ENCODE measurements around the gene BRDT. TPM values are rescaled to one million over a fixed set of nuclear protein-coding genes. Genes with fewer than 3 reads are reported as not detected.

The BRDT gene
- polyA plus RNA-seq, 1 donor (not counting 4 experiments of a cell fraction or from before 2014, with no cell fraction given), result not detected

- dilution Hi-C loops (cut with MboI; ENCODE audit: extremely low pct_ligation_motif_present, low sequenced_read_pairs), result no loop called here
- no peaks in the 10 kb centered on the region for H4K20me1 ChIP-seq (ENCODE audit: control insufficient read depth, extremely low read depth, insufficient read depth, low read length)
- H3K9me1 ChIP-seq (ENCODE audit: control insufficient read depth, extremely low read depth, insufficient read depth, low read length), result no peaks in the 10 kb centered on the region
- peak overlapping the region; percentile 53 to 65 (median 59) for H3K4me3 ChIP-seq (ENCODE audit: control insufficient read depth in 2 of 3, extremely low read depth in 1 of 3, insufficient read depth in 2 of 3, low read depth in 1 of 3, low read length in 3 of 3)
- no peaks in the 10 kb centered on the region for H3K79me2 ChIP-seq (ENCODE audit: control insufficient read depth, insufficient read depth, low read length)
- H3K27ac ChIP-seq (ENCODE audit: control insufficient read depth, insufficient read depth, low read length), result peak overlapping the region; percentile 47
- peak overlapping the region; percentile 66 for H3K9ac ChIP-seq (ENCODE audit: control insufficient read depth, extremely low read depth, insufficient read depth, low read length)
- no peaks in the 10 kb centered on the region for H3K27me3 ChIP-seq (ENCODE audit: control insufficient read depth, extremely low read depth, insufficient read depth, low read length)
- H2AFZ ChIP-seq (ENCODE audit: control insufficient read depth, low read length), result peak overlapping the region; percentile 83
- TF ChIP-seq CTCF (optimal IDR thresholded peaks at IDR 0.05 in 1 of 3, IDR thresholded peaks at IDR 0.05 in 1 of 3, conservative IDR thresholded peaks at IDR 0.05 in 1 of 3; ENCODE audit: extremely low read depth in 1 of 3, insufficient read depth in 2 of 3, low read length in 3 of 3) (no peak), EZH2 (IDR thresholded peaks at IDR 0.05; ENCODE audit: low read length) (no peak)
- no peaks in the 10 kb centered on the region for H3K9me3 ChIP-seq (ENCODE audit: control insufficient read depth, low read depth, low read length)
- H3K4me1 ChIP-seq (ENCODE audit: control insufficient read depth, extremely low read depth, insufficient read depth, low read length), result peaks cover 16% of the 10 kb centered on the region
- H3K36me3 ChIP-seq (ENCODE audit: control insufficient read depth in 2 of 2, extremely low read depth in 1 of 2, insufficient read depth in 2 of 2, low read length in 2 of 2), result no peaks in the 10 kb centered on the region
- FAIRE-seq (peak; percentile 88), DNase-seq (ENCODE audit: low read depth, low spot score) (peak; percentile 32)
- H3K4me2 ChIP-seq (ENCODE audit: control insufficient read depth, extremely low read depth, insufficient read depth, low read depth, low read length), result peak overlapping the region; percentile 91
These were observed 81.5 kb downstream of the BRDT start for GRCh38 chr1:92030656-92031107.

- no peak overlapping the region for H3K4me2 ChIP-seq (ENCODE audit: control insufficient read depth, extremely low read depth, insufficient read depth, low read depth, low read length)
These were observed 82.3 kb downstream of the BRDT start for GRCh38 chr1:92031281-92032110.

More at GRCh38 chr1:92031281-92032110, 82.3 kb downstream of the BRDT start:
- no peaks in the 10 kb centered on the region for H3K9me1 ChIP-seq (ENCODE audit: control insufficient read depth, extremely low read depth, insufficient read depth, low read length)
- H3K27ac ChIP-seq (ENCODE audit: control insufficient read depth, insufficient read depth, low read length), result no peak overlapping the region
- DNase-seq (ENCODE audit: low read depth, low spot score), result no peak
- peaks cover 16% of the 10 kb centered on the region for H3K4me1 ChIP-seq (ENCODE audit: control insufficient read depth, extremely low read depth, insufficient read depth, low read length)
- TF ChIP-seq CTCF (optimal IDR thresholded peaks at IDR 0.05 in 1 of 3, IDR thresholded peaks at IDR 0.05 in 1 of 3, conservative IDR thresholded peaks at IDR 0.05 in 1 of 3; ENCODE audit: extremely low read depth in 1 of 3, insufficient read depth in 2 of 3, low read length in 3 of 3) (no peak), EZH2 (IDR thresholded peaks at IDR 0.05; ENCODE audit: low read length) (no peak)
- no peak overlapping the region for H2AFZ ChIP-seq (ENCODE audit: control insufficient read depth, low read length)
- no peaks in the 10 kb centered on the region for H3K27me3 ChIP-seq (ENCODE audit: control insufficient read depth, extremely low read depth, insufficient read depth, low read length)
- no peaks in the 10 kb centered on the region for H3K79me2 ChIP-seq (ENCODE audit: control insufficient read depth, insufficient read depth, low read length)
- dilution Hi-C loops (cut with MboI; ENCODE audit: extremely low pct_ligation_motif_present, low sequenced_read_pairs), result no loop called here
- H3K9me3 ChIP-seq (ENCODE audit: control insufficient read depth, low read depth, low read length), result no peaks in the 10 kb centered on the region
- no peak overlapping the region for H3K9ac ChIP-seq (ENCODE audit: control insufficient read depth, extremely low read depth, insufficient read depth, low read length)
- no peak for FAIRE-seq
- H3K4me3 ChIP-seq (ENCODE audit: control insufficient read depth in 2 of 3, extremely low read depth in 1 of 3, insufficient read depth in 2 of 3, low read depth in 1 of 3, low read length in 3 of 3), result no peak overlapping the region
- no peaks in the 10 kb centered on the region for H4K20me1 ChIP-seq (ENCODE audit: control insufficient read depth, extremely low read depth, insufficient read depth, low read length)
- no peaks in the 10 kb centered on the region for H3K36me3 ChIP-seq (ENCODE audit: control insufficient read depth in 2 of 2, extremely low read depth in 1 of 2, insufficient read depth in 2 of 2, low read length in 2 of 2)

All from keratinocyte (primary cell).